Tibial nerve (tissue), 3 donors: ENCODE measurements around the gene BTBD10.

Experiments
- CTCF ChIP-seq, 5 experiments: fragments of 200-600 bp in 3 of 5; fragments of 450-650 bp in 2 of 5; sonication (generic) in 3 of 5; IDR thresholded peaks; one replicate each; pipeline ENCODE4 v1.5.1; 2016 to 2019; ENCODE audit warnings: antibody characterized with exemption in 5 of 5, mild to moderate bottlenecking in 3 of 5, moderate library complexity in 2 of 5
- POLR2A ChIP-seq, 2 donors: fragments of 450-650 bp; IDR thresholded peaks; one replicate each; pipeline ENCODE4 v1.6.1; 2017; ENCODE audit warnings: antibody characterized with exemption in 2 of 2, mild to moderate bottlenecking in 2 of 2, moderate library complexity in 2 of 2

DNA sequence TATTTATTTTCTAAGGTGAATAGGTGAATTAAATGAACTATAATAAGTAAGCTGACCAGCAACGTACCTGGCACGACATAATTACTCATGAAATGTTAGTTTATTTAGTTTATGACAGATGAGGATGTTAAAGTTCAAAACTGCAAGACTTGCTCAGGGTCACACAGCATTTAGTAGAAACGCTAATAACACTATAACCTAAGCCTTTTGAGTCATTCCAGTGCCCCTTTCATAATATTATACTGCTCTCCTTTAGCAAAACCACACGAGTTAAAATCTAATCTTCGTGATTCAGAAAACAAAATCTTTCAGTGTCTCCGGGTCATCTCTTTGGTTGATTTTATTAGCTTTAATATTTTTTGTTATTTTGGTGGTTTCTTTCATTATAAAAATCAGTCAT is 39.6 kb downstream of the BTBD10 start:
- no peak for TF ChIP-seq POLR2A (IDR thresholded peaks at IDR 0.05)
- no peak for TF ChIP-seq CTCF (IDR thresholded peaks at IDR 0.05)
